HG03432 (cell line): ENCODE measurements around the gene ZNF438.

Experiments
- ATAC-seq: cut with Tn5 transposase; IDR thresholded peaks from one replicate; pipeline ENCODE4 v1.9.1; 2021; ENCODE audit warnings: mild to moderate bottlenecking, moderate library complexity; ENCODE audit not compliant: unreplicated experiment

The ZNF438 gene

DNA sequence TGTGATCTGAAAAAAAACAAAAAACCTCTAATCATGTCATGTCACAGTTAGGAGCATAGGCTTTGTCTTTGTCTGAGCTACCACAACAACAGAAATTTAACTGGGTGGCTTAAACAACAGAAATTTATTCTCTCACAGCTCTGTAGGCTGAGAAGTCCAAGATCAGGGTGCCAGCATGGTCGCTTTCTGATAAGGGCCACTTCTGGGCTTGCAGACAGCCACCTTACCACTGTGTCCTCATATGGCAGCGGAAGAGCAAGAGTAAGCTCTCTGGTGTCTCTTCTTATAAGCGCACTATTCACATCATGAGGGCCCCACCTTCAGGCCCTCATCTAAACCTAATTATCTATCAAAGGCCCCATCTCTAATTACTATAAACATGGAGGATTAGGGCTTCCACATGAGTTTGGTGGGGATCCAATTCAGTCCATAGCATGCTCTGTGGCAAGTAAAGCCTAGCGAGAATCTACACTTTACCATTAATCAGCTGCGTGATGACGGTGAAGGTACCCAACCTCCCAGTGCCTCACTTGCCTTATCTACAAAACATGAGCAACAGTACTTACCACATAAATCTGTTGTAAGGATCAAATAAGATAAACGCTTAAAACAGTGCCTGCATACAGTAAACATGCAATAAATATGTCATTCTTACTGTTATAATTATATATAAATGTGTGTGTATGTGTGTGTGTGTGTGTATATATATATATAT is 17.3 kb downstream of the ZNF438 start:
- ATAC-seq, result no peak

DNA sequence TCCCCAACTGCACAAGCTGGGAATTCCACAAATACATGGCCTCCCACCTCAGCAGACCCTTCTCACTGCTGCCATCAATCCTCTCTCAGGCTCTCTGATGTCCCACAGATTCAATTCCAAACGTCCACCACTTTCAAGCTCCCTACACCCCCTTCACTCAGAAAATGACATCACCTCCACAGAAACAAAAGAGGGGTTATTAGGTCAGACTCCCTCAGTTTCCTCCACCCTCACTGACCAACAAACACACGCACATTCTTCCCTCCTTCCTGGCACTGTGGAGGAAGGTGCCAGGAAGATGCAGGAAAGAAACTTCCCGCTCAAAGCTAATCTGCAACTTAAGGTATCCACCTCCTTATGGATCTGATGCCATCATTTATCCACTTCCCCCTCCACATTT is 18.3 kb downstream of the ZNF438 start:
- ATAC-seq, result no peak

DNA sequence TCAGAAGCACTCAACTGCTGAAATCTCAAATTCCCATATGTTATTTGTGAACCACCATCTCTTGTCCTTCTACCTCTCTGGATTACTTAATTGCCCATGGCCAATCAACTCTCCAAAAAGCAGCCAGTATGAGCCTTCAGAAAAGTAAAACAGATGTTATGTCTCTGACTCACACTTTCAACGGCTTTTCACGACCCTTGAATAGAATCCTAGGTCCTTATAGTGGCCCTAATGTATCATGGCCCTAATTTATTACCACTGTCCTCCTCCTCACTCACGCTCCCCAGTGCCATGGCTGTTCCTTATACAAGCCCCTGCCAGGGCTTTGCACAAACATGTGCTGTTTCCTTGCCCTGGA is 20.0 kb downstream of the ZNF438 start:
- no peak for ATAC-seq

DNA sequence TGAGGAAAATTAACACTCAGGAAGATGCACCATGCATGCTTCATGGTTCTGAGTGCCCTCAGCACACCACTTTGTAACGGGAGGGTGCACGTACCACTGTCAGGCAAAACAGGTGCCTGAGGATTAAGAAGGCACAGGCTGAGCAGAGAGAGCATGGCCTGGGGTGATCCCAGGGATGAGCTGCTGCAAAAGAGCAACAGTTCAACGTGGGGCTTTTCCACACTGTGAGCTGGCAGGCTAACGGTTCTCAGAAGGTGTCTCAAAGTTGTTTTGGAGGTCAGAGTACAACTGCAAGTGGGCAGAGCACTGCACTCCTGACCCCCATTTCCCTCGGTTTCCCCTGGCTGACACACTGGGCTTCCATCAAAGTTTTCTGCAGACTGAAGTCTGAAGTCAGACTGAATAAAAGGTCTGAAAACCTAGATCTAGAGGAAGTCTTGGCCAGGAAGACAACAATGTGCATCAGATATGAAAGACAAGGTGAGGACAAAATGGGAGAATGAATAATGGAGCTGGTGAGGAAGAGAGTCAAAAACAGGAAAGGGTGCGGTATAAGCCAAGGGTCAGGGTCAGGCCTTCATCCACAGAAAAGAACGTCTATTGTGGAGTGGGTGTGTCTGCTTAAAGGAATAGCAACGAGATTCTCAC is 20.5 kb downstream of the ZNF438 start:
- ATAC-seq, result no peak

DNA sequence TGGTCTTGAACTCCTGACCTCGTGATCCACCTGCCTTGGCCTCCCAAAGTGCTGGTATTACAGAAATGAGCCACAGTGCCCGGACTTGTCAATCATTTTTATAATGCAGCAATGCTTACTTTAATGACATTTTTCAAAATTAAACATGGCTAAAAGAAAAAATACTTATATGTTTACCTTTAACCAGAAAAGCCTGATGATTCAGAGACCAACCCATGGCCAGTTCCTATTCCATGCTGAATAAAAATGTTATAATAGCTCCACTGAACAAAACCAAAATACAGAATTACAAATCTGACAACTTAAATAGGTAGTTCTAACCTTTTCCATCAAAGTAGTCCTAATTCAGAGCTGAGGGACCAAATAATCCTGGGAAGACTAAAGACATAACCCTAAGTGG is 21.6 kb downstream of the ZNF438 start:
- no peak for ATAC-seq

DNA sequence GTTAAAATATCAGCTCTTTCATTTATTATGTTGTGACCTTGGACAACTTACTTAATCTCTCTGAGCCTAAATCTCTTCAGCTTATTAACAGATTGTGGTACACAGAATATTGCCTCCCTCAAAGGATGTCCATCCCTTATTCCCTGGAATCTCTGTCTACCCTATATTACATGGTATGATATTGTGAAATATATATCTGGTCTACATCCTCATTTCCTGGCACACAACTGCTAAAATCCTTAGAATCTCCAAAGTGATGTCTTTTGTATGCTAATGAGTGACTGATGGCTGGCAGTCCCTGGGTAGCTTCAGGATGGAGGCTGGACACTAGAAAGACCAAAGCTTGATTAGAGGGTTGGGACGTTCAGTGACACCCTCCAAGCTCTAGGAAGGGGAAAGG is 25.8 kb downstream of the ZNF438 start:
- no peak for ATAC-seq

DNA sequence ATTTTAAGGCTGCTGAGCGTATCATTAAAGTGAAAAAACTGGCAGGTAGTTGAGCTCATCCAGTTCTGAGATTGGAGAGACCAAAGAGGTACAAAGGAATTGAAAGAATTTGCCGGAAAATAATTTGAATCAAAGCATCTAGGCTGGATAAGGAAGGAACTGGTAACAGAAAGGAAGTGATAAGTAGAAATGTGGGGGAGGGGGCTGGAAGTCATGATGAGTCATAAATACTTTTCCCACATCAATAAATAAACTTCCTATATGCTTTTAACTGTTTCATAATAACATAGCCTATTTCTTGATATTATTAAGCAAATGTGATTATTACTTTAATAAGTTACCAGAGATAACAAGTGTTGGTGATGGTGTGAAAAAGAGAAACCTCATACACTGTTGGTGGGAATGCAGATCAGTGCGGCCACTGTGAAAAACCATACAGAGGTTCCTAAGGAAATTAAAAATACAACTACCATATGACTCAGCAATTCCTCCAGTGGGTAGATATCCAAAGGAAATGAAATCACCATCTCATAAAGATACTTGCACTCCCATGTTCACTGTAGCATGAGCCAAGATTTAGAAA is 27.0 kb downstream of the ZNF438 start:
- no peak for ATAC-seq

DNA sequence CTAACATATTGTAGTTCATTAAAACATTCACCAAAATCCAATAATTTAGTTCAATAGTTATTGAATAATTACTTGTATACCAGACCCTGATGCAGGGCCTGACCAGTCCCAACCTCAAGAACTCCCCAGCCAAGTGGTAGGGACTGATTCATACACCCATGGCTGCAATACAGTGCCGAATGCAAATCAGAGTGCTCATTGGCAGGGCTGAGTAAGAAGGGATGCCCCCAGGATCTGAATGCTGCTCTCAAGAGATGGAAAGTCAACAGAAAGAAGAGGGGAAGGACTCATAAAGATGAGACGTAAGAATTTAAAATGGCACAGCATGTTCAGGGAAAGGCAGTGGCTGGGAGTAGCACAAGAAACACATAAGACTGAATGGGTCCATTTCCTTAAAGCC is 29.9 kb downstream of the ZNF438 start:
- ATAC-seq, result no peak

DNA sequence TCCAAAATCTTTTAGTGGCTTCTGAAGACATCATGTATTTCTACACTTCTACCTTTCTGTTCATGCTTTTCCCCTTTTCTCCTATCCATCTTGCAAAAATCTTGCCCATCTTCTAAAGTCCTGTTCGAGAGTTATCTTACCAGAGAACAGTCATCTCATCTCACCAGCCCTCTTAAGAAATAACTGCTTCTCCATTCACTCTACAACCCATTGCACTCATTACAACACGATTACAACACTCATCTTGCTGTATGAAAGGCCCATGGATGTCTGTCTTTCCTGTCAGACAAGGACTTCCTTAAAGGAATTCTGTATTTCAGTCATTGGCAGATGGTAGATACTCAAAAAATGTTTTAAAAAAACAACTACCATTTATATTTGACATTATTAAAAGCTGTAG is 30.8 kb downstream of the ZNF438 start:
- ATAC-seq, result no peak

DNA sequence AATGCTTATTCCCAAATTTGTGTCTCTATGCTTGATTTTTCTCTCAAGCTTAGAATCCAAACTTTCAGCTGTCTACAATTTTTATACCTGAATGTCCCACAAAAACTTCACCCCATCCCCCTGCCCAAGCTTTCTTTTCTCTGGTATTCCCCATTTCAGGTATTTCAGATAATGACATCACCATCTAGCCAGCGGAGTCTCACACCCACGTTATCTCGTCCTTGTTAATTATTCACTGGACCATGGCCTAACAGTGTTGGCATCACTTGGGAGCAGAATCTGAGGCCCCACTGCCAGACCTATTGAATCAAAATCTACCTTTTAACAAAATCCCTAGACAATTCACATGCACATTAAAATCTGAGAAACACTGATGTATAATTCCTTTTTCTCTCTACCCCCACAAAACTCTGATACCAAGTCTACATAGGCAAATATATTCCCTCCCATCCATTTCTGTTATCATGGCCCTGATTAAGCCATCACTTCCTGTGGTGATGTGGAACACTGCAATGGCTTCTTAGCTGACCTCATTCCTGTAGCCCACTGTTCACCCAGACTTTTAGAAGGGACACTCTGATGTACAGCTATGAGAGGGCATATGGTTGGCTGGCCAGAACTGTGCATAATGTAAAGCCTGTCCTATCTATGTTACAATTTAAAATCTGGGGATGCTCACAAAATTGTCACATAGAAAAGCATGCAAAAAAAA is 31.4 kb downstream of the ZNF438 start:
- no peak for ATAC-seq

DNA sequence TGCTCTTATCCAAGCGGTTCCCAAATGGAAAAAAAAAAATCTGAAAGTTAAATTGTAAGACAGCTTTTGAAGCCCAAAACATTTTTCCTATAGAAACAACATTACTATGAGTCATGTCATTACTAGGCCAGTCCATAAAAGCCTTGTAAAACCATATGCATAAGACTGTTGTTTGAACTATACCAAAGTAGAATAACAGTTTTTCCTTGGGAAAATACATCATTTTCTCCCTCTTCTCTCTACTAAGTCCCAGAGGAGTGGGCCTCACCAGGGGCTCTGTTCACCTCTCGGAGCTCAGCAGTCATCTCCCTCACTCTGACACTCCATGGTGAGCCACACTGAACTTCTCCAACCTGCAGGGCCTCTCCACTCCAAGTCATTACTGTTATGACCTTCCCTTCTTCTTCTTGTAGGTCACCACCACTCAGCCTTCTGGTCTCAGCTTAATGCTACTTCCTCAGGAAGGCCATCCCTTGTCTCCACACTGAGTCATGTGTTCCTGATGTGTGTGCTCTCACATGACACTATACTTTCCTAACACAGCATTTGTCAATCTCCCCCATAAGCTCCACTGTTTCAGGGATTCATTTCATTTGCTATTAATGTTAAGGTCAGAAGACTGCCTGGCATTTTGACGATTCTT is 32.5 kb downstream of the ZNF438 start:
- no peak for ATAC-seq

DNA sequence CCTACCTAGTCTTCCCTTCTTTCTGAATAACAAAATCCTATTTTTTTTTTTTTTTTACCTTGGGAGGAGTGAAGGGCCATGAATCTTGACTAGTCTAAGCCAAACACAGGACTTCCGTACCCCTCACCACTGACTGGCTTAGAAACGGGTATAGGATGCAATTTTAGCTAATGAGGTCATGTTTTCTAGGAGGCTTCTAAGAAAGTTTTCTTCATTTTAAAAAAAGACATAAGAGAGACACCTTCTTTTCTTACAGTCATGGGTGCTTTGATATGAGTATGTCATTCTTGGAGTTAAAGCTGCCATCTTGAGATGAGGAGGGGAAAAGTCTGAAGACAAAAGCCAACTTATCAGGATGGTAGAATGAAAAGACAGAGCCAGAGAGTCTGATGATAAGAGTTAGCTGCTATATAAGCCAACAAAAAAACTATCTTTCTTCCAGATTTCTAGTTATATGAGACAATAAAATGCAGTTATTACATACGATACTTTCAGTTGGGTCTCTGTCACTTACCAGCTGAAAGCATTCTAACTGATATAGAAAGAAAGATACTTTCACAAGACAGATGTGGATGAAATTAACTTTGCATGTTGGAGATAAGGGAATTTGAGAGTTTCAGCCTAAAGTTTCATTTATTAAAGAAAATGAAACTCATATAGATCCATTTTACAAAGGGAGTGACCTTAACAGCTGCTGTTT is 34.0 kb downstream of the ZNF438 start:
- no peak for ATAC-seq

DNA sequence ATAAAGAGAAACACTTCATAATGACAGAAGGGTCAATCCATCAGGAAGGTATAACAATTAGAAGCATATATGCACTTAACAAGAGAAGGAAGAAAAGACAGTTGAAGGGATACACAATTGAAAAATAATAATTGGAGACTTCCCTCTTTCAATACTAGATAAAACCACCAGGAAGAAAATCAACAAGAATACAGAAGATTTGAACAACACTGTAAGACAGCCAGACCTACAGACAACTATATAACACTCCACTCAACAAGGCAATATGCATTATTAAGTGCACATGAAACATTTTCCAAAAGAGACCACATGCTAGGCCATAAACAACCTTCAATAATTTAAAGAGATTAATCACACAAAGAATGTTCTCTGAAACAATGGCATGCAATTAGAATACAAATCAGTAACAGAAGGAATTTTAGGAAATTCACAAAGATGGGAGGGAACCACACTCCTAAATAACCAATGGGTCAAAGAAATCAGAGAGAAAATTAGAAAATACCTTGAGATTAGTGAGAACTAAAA is 35.1 kb downstream of the ZNF438 start:
- ATAC-seq, result no peak

DNA sequence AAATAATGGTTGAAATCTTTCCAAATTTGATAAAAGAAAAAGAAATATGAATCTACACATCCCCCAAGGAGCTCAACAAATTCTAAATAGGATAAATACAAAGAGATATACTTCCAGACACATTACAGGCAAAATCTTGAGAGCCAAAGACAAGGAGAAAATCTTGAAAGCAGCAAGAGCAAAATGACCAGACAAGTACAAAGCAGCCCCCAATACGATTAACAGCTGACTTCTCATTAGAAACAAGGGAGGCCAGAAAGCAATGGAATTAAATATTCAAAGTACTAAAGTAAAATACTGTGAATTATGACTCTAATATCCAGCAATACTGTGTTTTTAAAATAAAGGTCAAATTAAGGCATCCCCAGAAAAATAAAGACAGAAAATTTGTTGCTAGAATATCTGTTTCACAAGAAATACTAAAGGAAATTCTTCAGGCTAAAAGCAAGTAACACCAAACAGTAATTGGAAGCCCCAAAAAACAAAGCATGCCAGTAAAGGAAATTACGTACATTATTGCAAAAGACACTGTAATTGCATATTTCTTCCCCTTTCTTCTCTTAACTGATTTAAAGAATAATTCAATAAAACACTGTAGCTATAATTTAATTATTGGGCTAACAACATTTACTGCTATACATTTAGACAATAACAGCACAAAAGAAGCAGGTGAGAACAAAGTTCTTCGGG is 36.4 kb downstream of the ZNF438 start:
- ATAC-seq, result no peak

DNA sequence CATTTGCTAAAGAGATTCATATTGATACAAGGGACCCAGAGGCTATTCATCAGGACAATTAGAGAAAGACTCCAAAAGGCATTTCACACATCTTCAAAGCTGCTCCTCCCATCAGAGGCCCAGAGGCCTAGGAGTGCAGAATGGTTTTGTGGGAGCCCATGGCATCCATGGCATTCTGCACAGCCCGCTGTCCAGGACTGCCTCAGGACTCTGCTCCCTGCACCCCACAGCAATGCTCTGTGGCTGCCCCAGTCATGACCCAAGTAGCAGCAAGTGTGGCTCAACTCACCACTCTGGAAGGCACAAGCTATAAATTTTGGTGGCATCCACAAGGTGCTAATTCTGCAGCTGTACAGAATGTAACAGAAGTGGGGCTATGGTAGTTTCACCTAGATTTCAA is 38.5 kb downstream of the ZNF438 start:
- no peak for ATAC-seq

DNA sequence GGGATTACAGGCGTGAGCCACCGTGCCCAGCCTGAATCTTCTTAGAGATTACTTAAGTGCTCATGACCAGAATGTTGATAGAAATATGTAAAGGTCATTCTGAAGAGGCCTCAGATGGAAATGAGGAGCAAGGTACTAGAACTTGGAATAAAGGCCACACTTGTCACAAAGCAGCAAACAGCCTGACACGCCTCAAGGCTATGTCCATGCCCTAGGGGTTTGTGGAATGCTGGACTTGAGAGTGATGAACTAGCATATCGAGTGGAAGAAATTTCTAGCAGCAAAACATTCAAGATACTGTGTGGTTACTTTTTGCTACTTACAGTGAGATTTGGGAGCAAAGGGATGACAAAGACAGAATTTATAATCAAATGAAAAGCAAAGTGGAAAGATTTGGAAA is 39.0 kb downstream of the ZNF438 start:
- no peak for ATAC-seq

DNA sequence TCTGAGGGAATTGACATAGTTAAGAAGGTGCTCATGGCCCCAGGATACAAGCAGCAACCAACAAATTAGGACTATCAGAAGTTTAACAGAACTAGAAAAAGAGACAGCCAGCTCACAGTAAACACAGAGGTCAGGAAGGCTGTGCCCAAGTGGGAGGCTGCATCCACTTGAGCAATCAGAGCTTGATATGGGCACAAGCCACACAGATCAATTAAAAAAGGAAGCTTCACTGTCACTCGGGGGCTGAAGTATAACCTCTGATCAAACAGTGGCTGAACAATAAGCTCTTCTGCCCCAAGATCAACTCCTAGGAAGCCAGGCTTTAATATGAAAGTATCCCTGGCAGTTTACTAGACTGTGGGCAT is 40.0 kb downstream of the ZNF438 start:
- no peak for ATAC-seq

DNA sequence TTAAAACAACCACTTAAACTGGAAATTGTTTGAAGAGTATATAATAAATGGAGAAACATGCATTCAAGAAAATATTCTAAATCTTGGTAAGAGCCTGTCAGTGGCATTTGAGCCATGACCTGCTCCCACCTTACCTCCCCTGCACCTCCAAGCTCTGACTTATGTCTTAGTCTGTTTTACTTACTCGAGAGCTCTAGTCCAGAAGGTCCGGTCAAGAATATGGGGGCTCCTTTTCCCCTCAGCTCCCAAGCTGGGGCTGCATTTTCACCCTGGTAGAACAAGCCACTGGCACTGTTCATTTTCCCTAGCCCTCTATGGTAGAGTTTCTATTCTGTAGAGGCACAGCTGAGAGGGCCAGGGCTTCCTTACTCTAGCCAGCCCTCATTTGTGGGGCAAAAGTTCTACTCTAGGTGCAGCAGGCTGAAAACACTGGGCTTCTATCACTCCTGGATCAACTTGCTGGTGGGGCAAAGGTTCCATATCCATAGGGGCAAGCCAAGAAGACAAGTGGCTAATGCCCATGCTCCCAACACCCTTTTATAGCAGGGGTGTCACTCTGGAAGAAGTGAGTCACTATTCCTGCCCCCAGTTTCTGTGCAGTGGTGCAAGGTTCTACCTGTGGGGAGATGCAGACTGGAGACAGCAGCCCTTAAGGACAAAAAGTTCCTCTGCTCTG is 40.6 kb downstream of the ZNF438 start:
- no peak for ATAC-seq

DNA sequence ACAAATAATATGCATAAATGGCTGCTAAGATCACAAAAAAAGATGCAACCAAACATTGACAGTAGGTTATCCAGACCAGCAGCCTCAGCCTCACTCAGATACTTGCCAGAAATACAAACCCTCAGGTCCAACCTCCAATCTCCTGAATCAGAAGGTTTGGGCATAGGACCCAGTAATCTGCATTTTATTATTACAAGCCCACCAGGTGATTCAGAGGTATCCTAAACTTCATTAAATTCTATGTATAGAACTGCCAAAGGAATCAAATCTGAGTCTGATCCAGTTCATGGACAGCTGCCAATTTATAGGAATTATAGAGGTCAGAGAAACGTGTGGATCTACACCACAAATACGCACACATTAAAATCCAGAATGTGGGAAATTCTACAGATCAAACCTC is 41.3 kb downstream of the ZNF438 start:
- ATAC-seq, result no peak
